ENCODE data around the gene TNFAIP8.

DNA sequence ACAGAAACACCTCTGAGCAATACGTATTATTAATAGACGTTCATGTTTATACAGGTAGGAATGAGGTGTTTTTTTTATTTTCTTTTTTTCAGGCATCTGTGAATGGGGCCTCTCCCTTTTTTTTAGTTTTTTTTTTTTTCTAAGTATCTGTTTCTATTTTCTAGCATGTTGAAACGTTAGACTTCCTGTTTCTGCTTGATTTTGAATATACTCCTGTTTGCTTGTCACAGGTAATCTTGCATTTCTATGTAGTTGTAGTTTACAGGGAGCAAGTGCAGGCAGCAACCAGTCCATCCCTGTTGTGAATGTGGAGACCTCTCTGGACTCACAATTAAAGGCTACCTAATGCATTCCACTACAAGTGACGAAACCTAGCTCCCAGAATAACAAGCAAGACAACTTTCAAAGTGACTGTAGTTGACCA, 22.8 kb upstream of the TNFAIP8 start:
- TF ChIP-seq, protein P1, sequence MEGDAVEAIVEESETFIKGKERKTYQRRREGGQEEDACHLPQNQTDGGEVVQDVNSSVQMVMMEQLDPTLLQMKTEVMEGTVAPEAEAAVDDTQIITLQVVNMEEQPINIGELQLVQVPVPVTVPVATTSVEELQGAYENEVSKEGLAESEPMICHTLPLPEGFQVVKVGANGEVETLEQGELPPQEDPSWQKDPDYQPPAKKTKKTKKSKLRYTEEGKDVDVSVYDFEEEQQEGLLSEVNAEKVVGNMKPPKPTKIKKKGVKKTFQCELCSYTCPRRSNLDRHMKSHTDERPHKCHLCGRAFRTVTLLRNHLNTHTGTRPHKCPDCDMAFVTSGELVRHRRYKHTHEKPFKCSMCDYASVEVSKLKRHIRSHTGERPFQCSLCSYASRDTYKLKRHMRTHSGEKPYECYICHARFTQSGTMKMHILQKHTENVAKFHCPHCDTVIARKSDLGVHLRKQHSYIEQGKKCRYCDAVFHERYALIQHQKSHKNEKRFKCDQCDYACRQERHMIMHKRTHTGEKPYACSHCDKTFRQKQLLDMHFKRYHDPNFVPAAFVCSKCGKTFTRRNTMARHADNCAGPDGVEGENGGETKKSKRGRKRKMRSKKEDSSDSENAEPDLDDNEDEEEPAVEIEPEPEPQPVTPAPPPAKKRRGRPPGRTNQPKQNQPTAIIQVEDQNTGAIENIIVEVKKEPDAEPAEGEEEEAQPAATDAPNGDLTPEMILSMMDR (IDR thresholded peaks at IDR 0.05) = no peak
- no peak for TF ChIP-seq EZH2 (IDR thresholded peaks at IDR 0.05; ENCODE audit: borderline replicate concordance, insufficient read depth, low read depth, low read length, poor library complexity, severe bottlenecking)
